ENCODE results near the gene KDM3A.

- TF ChIP-seq CTCF (IDR thresholded peaks at IDR 0.05) (no peak), EP300 (IDR thresholded peaks at IDR 0.05) (no peak)
Observed at GRCh38 chr2:86519349-86519748, 78.2 kb downstream of the KDM3A start.

Data from sigmoid colon (tissue), 4 donors.